Measurements from ENCODE around the gene LHFPL2.

DNA sequence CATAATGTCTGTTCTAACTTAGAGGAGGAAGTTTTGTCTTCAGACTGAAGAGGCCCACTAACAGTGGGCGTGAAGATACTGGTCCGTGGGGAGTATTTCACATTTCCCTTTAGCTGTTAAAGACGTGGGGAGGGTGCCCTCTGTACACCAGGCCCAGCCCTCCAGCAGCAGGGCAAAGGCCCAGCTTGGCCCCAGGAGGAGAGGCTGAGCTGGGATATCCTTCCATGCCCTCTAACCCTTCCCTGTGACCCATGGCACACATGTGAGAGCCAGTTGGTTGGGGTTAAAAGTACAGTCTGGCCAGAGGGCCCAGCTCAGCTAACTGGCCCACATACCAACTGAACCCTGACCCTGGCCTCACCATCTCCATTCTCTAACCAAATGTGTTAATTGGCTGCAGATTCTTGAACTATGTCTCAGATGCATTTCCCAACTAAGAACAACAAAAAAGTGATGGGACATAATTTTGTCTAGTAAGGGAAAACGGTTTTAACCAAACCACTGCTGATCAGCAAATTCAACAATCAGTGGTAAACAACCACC, 74.4 kb downstream of the LHFPL2 start:
- TF ChIP-seq, protein P1, sequence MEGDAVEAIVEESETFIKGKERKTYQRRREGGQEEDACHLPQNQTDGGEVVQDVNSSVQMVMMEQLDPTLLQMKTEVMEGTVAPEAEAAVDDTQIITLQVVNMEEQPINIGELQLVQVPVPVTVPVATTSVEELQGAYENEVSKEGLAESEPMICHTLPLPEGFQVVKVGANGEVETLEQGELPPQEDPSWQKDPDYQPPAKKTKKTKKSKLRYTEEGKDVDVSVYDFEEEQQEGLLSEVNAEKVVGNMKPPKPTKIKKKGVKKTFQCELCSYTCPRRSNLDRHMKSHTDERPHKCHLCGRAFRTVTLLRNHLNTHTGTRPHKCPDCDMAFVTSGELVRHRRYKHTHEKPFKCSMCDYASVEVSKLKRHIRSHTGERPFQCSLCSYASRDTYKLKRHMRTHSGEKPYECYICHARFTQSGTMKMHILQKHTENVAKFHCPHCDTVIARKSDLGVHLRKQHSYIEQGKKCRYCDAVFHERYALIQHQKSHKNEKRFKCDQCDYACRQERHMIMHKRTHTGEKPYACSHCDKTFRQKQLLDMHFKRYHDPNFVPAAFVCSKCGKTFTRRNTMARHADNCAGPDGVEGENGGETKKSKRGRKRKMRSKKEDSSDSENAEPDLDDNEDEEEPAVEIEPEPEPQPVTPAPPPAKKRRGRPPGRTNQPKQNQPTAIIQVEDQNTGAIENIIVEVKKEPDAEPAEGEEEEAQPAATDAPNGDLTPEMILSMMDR (IDR thresholded peaks at IDR 0.05; ENCODE audit: insufficient read depth, low read length) = no peak
- no peak for TF ChIP-seq GABPA (IDR thresholded peaks at IDR 0.05; ENCODE audit: low read depth)
- TF ChIP-seq, protein P2, sequence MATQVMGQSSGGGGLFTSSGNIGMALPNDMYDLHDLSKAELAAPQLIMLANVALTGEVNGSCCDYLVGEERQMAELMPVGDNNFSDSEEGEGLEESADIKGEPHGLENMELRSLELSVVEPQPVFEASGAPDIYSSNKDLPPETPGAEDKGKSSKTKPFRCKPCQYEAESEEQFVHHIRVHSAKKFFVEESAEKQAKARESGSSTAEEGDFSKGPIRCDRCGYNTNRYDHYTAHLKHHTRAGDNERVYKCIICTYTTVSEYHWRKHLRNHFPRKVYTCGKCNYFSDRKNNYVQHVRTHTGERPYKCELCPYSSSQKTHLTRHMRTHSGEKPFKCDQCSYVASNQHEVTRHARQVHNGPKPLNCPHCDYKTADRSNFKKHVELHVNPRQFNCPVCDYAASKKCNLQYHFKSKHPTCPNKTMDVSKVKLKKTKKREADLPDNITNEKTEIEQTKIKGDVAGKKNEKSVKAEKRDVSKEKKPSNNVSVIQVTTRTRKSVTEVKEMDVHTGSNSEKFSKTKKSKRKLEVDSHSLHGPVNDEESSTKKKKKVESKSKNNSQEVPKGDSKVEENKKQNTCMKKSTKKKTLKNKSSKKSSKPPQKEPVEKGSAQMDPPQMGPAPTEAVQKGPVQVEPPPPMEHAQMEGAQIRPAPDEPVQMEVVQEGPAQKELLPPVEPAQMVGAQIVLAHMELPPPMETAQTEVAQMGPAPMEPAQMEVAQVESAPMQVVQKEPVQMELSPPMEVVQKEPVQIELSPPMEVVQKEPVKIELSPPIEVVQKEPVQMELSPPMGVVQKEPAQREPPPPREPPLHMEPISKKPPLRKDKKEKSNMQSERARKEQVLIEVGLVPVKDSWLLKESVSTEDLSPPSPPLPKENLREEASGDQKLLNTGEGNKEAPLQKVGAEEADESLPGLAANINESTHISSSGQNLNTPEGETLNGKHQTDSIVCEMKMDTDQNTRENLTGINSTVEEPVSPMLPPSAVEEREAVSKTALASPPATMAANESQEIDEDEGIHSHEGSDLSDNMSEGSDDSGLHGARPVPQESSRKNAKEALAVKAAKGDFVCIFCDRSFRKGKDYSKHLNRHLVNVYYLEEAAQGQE (IDR thresholded peaks at IDR 0.05; ENCODE audit: insufficient replicate concordance, low read depth) = no peak
